ENCODE results near the gene YPEL3. TPM values are rescaled to one million over a fixed set of nuclear protein-coding genes. Genes with fewer than 3 reads are reported as not detected.

Gene YPEL3
- total RNA-seq, 4 donors from 2014 or later: 138 to 197 (median 195) TPM

- Histone ChIP-seq H3K36me3 (peaks cover 27% of the 10 kb centered on the region), H3K9me3 (no peaks in the 10 kb centered on the region), H3K4me1 (peaks cover 30% of the 10 kb centered on the region), H3K4me3 (peak overlapping the region; percentile 61), H3K27me3 (no peaks in the 10 kb centered on the region), H3K27ac (peak overlapping the region; percentile 90)
- WGBS: 65% methylated on average over 17 of the region's 31 CpGs
- peak in 1 of 2 donors; percentile 71 for DNase-seq (ENCODE audit: low spot score in 2 of 2)
- TF ChIP-seq POLR2AphosphoS5 (IDR thresholded peaks at IDR 0.05): no peak
- TF ChIP-seq POLR2A (IDR thresholded peaks at IDR 0.05): no peak
- no peak for TF ChIP-seq CTCF (IDR thresholded peaks at IDR 0.05)
- TF ChIP-seq EP300 (IDR thresholded peaks at IDR 0.05): no peak
Measured at GRCh38 chr16:30121741-30122571, 25.9 kb upstream of the YPEL3 start.

DNA sequence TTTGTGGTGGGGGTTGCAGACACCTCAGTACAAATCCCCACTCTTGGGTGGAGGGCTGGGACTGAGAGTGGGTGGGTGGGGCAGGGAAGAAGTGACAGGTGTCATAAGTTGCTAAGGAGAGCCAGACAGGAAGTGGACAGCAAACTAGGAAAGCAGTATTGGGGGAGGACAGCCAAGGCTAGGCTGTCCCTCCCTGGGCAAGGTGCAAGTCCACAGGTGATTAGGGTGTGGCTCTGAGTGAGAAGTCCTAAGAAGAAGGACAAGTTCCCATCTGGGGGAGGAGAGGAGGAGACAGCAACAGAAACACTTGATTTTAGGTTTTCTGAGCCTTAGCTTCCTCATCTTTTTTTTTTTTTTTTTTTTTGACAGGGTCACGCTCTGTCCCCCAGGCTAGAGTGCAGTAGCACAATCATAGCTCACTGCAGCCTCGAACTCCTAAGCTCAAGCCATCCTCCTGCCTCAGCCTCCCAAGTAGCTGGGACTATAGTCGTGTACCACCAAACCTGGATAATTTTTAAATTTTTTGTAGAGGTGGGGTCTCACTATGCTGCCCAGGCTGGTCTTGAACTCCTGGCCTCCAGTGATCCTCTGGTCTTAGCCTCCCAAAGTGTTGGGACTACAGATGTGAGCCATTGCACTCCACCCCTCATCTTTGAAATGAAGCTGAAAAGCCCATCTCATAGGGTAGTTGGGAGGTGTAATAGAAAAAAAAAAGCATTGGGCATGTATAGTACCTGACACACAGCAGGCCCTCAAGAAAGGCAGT, 24.5 kb upstream of the YPEL3 start:
- Histone ChIP-seq H3K4me3 (no peak overlapping the region), H3K27me3 (no peaks in the 10 kb centered on the region), H3K9me3 (no peaks in the 10 kb centered on the region), H3K27ac (no peak overlapping the region), H3K4me1 (peaks cover 30% of the 10 kb centered on the region), H3K36me3 (peaks cover 38% of the 10 kb centered on the region)
- TF ChIP-seq EP300 (IDR thresholded peaks at IDR 0.05) (no peak), POLR2AphosphoS5 (IDR thresholded peaks at IDR 0.05) (no peak), CTCF (IDR thresholded peaks at IDR 0.05) (no peak), POLR2A (IDR thresholded peaks at IDR 0.05) (no peak)
- no peak for DNase-seq (ENCODE audit: low spot score in 2 of 2)
- WGBS: 95% methylated on average over 3 of the region's 3 CpGs

DNA sequence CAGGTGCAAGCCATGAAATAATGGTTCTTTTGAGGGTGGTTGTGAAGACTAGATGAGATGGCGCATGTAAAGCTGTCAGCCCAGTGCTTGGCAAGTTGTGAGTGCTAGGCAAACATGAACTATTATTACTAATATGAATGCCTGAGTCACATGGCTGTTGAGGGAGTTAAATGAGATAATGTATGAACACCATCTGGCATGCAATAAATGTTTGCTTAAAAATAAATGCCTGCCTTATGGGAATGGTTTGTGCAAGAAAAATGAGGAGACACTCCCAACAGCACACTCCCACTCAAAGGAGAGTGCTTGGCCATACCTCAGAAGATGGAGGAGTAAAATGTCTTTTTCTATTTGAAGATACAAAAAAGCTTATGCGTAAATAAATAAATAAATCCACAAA, 23.4 kb upstream of the YPEL3 start:
- WGBS: 92% methylated on average over 2 of the region's 2 CpGs
- Histone ChIP-seq H3K36me3 (peaks cover 47% of the 10 kb centered on the region), H3K4me3 (no peak overlapping the region), H3K4me1 (peaks cover 35% of the 10 kb centered on the region), H3K9me3 (no peaks in the 10 kb centered on the region), H3K27ac (no peak overlapping the region), H3K27me3 (no peaks in the 10 kb centered on the region)
- no peak for DNase-seq (ENCODE audit: low spot score in 2 of 2)
- no peak for TF ChIP-seq EP300 (IDR thresholded peaks at IDR 0.05)
- TF ChIP-seq CTCF (IDR thresholded peaks at IDR 0.05): no peak
- no peak for TF ChIP-seq POLR2A (IDR thresholded peaks at IDR 0.05)
- no peak for TF ChIP-seq POLR2AphosphoS5 (IDR thresholded peaks at IDR 0.05)

DNA sequence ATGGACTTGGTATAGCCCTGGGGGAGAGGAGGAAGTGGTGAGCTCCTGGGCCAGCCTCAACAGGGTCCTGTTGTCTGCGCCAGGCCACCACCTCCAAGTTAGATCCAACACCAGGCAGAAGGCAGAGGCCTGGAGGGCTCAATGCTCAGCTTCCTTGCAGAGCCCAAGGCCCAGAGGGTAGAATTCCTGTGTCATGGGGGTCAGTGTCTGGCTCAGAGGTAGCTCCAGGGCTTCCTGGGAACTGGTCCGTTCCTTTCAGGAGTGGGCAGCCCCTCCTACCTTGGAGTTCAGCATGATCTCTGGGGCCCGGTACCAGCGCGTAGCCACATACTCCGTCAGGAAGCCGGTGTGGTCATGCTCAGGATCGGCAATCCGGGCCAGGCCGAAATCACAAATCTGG, 21.8 kb upstream of the YPEL3 start:
- no peak for DNase-seq (ENCODE audit: low spot score in 2 of 2)
- H3K27me3 ChIP-seq: no peaks in the 10 kb centered on the region
- H3K9me3 ChIP-seq: no peaks in the 10 kb centered on the region
- H3K4me3 ChIP-seq: no peak overlapping the region
- peaks cover 60% of the 10 kb centered on the region for H3K36me3 ChIP-seq
- peaks cover 31% of the 10 kb centered on the region for H3K4me1 ChIP-seq
- TF ChIP-seq EP300 (IDR thresholded peaks at IDR 0.05) (no peak), POLR2A (IDR thresholded peaks at IDR 0.05) (no peak), CTCF (IDR thresholded peaks at IDR 0.05) (no peak), POLR2AphosphoS5 (IDR thresholded peaks at IDR 0.05) (no peak)
- WGBS: 95% methylated on average over 4 of the region's 10 CpGs
- no peak overlapping the region for H3K27ac ChIP-seq

Data from suprapubic skin (tissue), 4 donors.